Measurements from ENCODE around the gene ZBTB40.

ZBTB40 gene

GRCh38 chr1:22530715-22531114 is 79.1 kb downstream of the ZBTB40 start:
- no peak for DNase-seq (ENCODE audit: low read depth)

- no peak for DNase-seq (ENCODE audit: low read depth)
These were observed 79.6 kb downstream of the ZBTB40 start for GRCh38 chr1:22531251-22531650.

- DNase-seq (ENCODE audit: low read depth): no peak
These were observed 81.7 kb downstream of the ZBTB40 start for GRCh38 chr1:22533244-22533895.

- no peak for DNase-seq (ENCODE audit: low read depth)
These were observed 83.3 kb downstream of the ZBTB40 start for GRCh38 chr1:22534951-22535350.

GRCh38 chr1:22535399-22535798 is 83.7 kb downstream of the ZBTB40 start:
- no peak for DNase-seq (ENCODE audit: low read depth)

- no peak for DNase-seq (ENCODE audit: low read depth)
These were observed 84.9 kb downstream of the ZBTB40 start for GRCh38 chr1:22536506-22536905.

GRCh38 chr1:22537441-22538139 is 85.9 kb downstream of the ZBTB40 start:
- DNase-seq (ENCODE audit: low read depth): no peak

- no peak for DNase-seq (ENCODE audit: low read depth)
These were observed 88.0 kb downstream of the ZBTB40 start for GRCh38 chr1:22539510-22540118.

GRCh38 chr1:22540337-22540736 is 88.7 kb downstream of the ZBTB40 start:
- no peak for DNase-seq (ENCODE audit: low read depth)

- DNase-seq (ENCODE audit: low read depth): no peak
These were observed 91.2 kb downstream of the ZBTB40 start for GRCh38 chr1:22542886-22543285.

- DNase-seq (ENCODE audit: low read depth): no peak
These were observed 92.0 kb downstream of the ZBTB40 start for GRCh38 chr1:22543679-22544078.

GRCh38 chr1:22544606-22545005 is 93.0 kb downstream of the ZBTB40 start:
- no peak for DNase-seq (ENCODE audit: low read depth)

GRCh38 chr1:22545141-22545540 is 93.5 kb downstream of the ZBTB40 start:
- no peak for DNase-seq (ENCODE audit: low read depth)

- no peak for DNase-seq (ENCODE audit: low read depth)
These were observed 95.7 kb downstream of the ZBTB40 start for GRCh38 chr1:22547186-22547817.

- DNase-seq (ENCODE audit: low read depth): no peak
These were observed 96.3 kb downstream of the ZBTB40 start for GRCh38 chr1:22547818-22548462.

- DNase-seq (ENCODE audit: low read depth): no peak
These were observed 98.4 kb downstream of the ZBTB40 start for GRCh38 chr1:22550021-22550420.

GRCh38 chr1:22551591-22551990 is 99.9 kb downstream of the ZBTB40 start:
- DNase-seq (ENCODE audit: low read depth): no peak

GRCh38 chr1:22552021-22552420 is 100.4 kb downstream of the ZBTB40 start:
- DNase-seq (ENCODE audit: low read depth): no peak

- no peak for DNase-seq (ENCODE audit: low read depth)
These were observed 101.6 kb downstream of the ZBTB40 start for GRCh38 chr1:22553104-22553880.

- DNase-seq (ENCODE audit: low read depth): no peak
These were observed 102.4 kb downstream of the ZBTB40 start for GRCh38 chr1:22553991-22554522.

- DNase-seq (ENCODE audit: low read depth): no peak
These were observed 103.7 kb downstream of the ZBTB40 start for GRCh38 chr1:22555371-22555656.

All from non-pigmented ciliary epithelial cell (primary cell).